ENCODE results near the gene OTULINL. TPM values are rescaled to one million over a fixed set of nuclear protein-coding genes. Genes with fewer than 3 reads are reported as not detected.

OTULINL gene
- total RNA-seq, 1 donor from 2014 or later: 3.4 TPM

- no peaks in the 10 kb centered on the region for H3K4me1 Mint-ChIP-seq
- no peak overlapping the region for H3K27ac Mint-ChIP-seq (ENCODE audit: unreplicated experiment)
- no peak for DNase-seq (ENCODE audit: low read depth, low spot score)
- H3K9me3 Mint-ChIP-seq: peaks cover 4% of the 10 kb centered on the region
- no peak overlapping the region for H3K4me3 Mint-ChIP-seq
- TF ChIP-seq CTCF (conservative IDR thresholded peaks at IDR 0.05): no peak
- peaks cover 41% of the 10 kb centered on the region for H3K27me3 Mint-ChIP-seq (ENCODE audit: low read depth)
- H3K36me3 Mint-ChIP-seq (ENCODE audit: low read depth): no peaks in the 10 kb centered on the region
These were observed 49.1 kb downstream of the OTULINL start for GRCh38 chr5:14630671-14631070.

GRCh38 chr5:14635656-14636055, 54.1 kb downstream of the OTULINL start:
- no peak for DNase-seq (ENCODE audit: low read depth, low spot score)
- no peaks in the 10 kb centered on the region for H3K4me1 Mint-ChIP-seq
- no peak for TF ChIP-seq CTCF (conservative IDR thresholded peaks at IDR 0.05)

GRCh38 chr5:14640765-14641164, 59.2 kb downstream of the OTULINL start:
- Mint-ChIP-seq H3K36me3 (ENCODE audit: low read depth) (no peaks in the 10 kb centered on the region), H3K27ac (ENCODE audit: unreplicated experiment) (no peak overlapping the region), H3K9me3 (peaks cover 6% of the 10 kb centered on the region), H3K27me3 (ENCODE audit: low read depth) (peaks cover 37% of the 10 kb centered on the region), H3K4me1 (no peaks in the 10 kb centered on the region), H3K4me3 (no peak overlapping the region)
- no peak for DNase-seq (ENCODE audit: low read depth, low spot score)
- no peak for TF ChIP-seq CTCF (conservative IDR thresholded peaks at IDR 0.05)

More at GRCh38 chr5:14635656-14636055, 54.1 kb downstream of the OTULINL start:
- Mint-ChIP-seq H3K27ac (ENCODE audit: unreplicated experiment) (no peak overlapping the region), H3K9me3 (peaks cover 3% of the 10 kb centered on the region), H3K4me3 (no peak overlapping the region), H3K36me3 (ENCODE audit: low read depth) (no peaks in the 10 kb centered on the region), H3K27me3 (ENCODE audit: low read depth) (peaks cover 43% of the 10 kb centered on the region)

GRCh38 chr5:14644623-14645237, 63.1 kb downstream of the OTULINL start:
- no peak overlapping the region for H3K4me3 Mint-ChIP-seq
- no peak overlapping the region for H3K27ac Mint-ChIP-seq (ENCODE audit: unreplicated experiment)
- DNase-seq (ENCODE audit: low read depth, low spot score): no peak
- H3K4me1 Mint-ChIP-seq: no peaks in the 10 kb centered on the region
- TF ChIP-seq CTCF (conservative IDR thresholded peaks at IDR 0.05): no peak
- peaks cover 3% of the 10 kb centered on the region for H3K9me3 Mint-ChIP-seq
- no peaks in the 10 kb centered on the region for H3K36me3 Mint-ChIP-seq (ENCODE audit: low read depth)
- peaks cover 20% of the 10 kb centered on the region for H3K27me3 Mint-ChIP-seq (ENCODE audit: low read depth)

GRCh38 chr5:14650052-14650451, 68.5 kb downstream of the OTULINL start:
- peaks cover 11% of the 10 kb centered on the region for H3K27me3 Mint-ChIP-seq (ENCODE audit: low read depth)
- no peaks in the 10 kb centered on the region for H3K9me3 Mint-ChIP-seq
- H3K4me3 Mint-ChIP-seq: no peak overlapping the region
- no peak for DNase-seq (ENCODE audit: low read depth, low spot score)
- H3K36me3 Mint-ChIP-seq (ENCODE audit: low read depth): no peaks in the 10 kb centered on the region
- no peak overlapping the region for H3K27ac Mint-ChIP-seq (ENCODE audit: unreplicated experiment)
- TF ChIP-seq CTCF (conservative IDR thresholded peaks at IDR 0.05): no peak
- no peaks in the 10 kb centered on the region for H3K4me1 Mint-ChIP-seq
